SU-DHL-6 (cell line): ENCODE measurements around the gene ZNF71.

Experiments used
- H2AFZ ChIP-seq: fragments of 200-600 bp; sonication (generic); 2 replicates; pipeline ENCODE4 v1.6.1; 2014; ENCODE audit warnings: low read depth, mild to moderate bottlenecking, moderate library complexity, mixed read lengths, antibody characterized with exemption, low read length; ENCODE audit not compliant: severe bottlenecking
- H3F3A ChIP-seq: fragments of 200-600 bp; shearing (Covaris generic); 2 replicates; pipeline ENCODE4 v1.6.0; 2016; ENCODE audit warnings: antibody characterized with exemption, mild to moderate bottlenecking; ENCODE audit not compliant: insufficient read depth
- H3K27ac ChIP-seq: fragments of 200-600 bp; sonication (generic); 2 replicates; pipeline ENCODE4 v1.5.1; 2016; ENCODE audit warnings: low read depth, mild to moderate bottlenecking, low read length, moderate library complexity, mixed read lengths
- H3K27me3 ChIP-seq: fragments of 200-600 bp; sonication (generic), shearing (Covaris generic); 2 replicates; pipeline ENCODE4 v1.6.0; 2014; ENCODE audit warnings: mild to moderate bottlenecking, low read length
- H3K36me3 ChIP-seq: fragments of 200-600 bp; sonication (generic); 2 replicates; pipeline ENCODE4 v1.6.1; 2014; ENCODE audit warnings: mild to moderate bottlenecking, low read length, mixed read lengths
- H3K4me2 ChIP-seq: fragments of 300-600, 200-600 bp; shearing (Covaris generic), sonication (generic); 2 replicates; pipeline ENCODE4 v1.6.0; 2014; ENCODE audit warnings: low read length, low read depth, mild to moderate bottlenecking; ENCODE audit not compliant: poor library complexity, severe bottlenecking
- H3K4me3 ChIP-seq: fragments of 200-600 bp; sonication (generic); 2 replicates; pipeline ENCODE4 v1.5.1; 2014; ENCODE audit warnings: antibody characterized with exemption, low read length, mild to moderate bottlenecking, mixed read lengths; ENCODE audit not compliant: insufficient read depth, poor library complexity, severe bottlenecking
- H3K79me2 ChIP-seq: fragments of 200-600 bp; sonication (generic); 2 replicates; pipeline ENCODE4 v1.6.1; 2014; ENCODE audit warnings: mild to moderate bottlenecking, low read length, moderate library complexity; ENCODE audit not compliant: insufficient read depth
- H3K9ac ChIP-seq: fragments of 200-600 bp; sonication (generic); 2 replicates; pipeline ENCODE4 v1.7.0; 2014; ENCODE audit warnings: mild to moderate bottlenecking, low read length
- H3K9me2 ChIP-seq: fragments of 200-600 bp; sonication (generic); replicated peaks from 2 replicates; pipeline ENCODE4 v1.6.1; 2014; ENCODE audit warnings: low read length; ENCODE audit not compliant: insufficient read depth
- H3K9me3 ChIP-seq: fragments of 200-600 bp; sonication (generic); 2 replicates; pipeline ENCODE4 v1.6.1; 2014; ENCODE audit warnings: low read length, mixed read lengths; ENCODE audit not compliant: insufficient read depth
- H4K20me1 ChIP-seq: fragments of 200-600 bp; sonication (generic); 2 replicates; pipeline ENCODE4 v1.6.1; 2014; ENCODE audit warnings: low read depth, mild to moderate bottlenecking, antibody characterized with exemption, low read length, moderate library complexity, mixed read lengths
- CTCF ChIP-seq: fragments of 200-600 bp; sonication (generic); IDR thresholded peaks from one replicate; pipeline ENCODE4 v1.5.1; 2017; ENCODE audit warnings: antibody characterized with exemption, mild to moderate bottlenecking, low read length, moderate library complexity; ENCODE audit not compliant: insufficient read depth, poor library complexity, severe bottlenecking
- EZH2phosphoT487 ChIP-seq: fragments of 200-600 bp; sonication (generic), shearing (Covaris generic); conservative IDR thresholded peaks from 2 replicates; pipeline ENCODE4 v1.6.1; 2018; ENCODE audit warnings: mild to moderate bottlenecking, antibody characterized with exemption, low read length, moderate library complexity, mixed read lengths

Gene ZNF71

DNA sequence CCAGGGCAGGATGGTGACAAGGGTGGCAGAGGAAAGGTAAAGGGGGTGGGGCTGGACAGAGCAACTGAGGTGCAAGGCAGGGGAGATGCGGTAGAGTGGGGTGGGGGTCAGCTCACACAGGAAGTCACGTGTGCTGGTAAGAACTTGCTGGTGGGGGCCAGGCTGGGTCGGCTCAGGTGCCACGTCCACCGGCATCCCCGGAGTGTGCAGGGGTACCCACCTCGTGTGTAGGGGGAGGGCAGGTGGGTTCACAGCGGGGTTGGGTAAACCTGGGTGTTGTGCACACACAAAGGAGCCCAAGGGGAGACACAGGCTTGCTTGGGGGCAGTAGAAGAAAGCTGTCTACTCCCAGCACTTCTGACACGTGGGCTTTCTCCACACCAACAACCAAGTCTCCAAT, 73.6 kb downstream of the ZNF71 start:
- H3K79me2 ChIP-seq = no peaks in the 10 kb centered on the region
- no peak overlapping the region for H3K27ac ChIP-seq
- TF ChIP-seq CTCF = no peak
- TF ChIP-seq EZH2phosphoT487 = no peak
- H3F3A ChIP-seq = no peaks in the 10 kb centered on the region
- H4K20me1 ChIP-seq = no peaks in the 10 kb centered on the region
- H3K9me3 ChIP-seq = no peaks in the 10 kb centered on the region
- H3K27me3 ChIP-seq = no peaks in the 10 kb centered on the region
- H3K9me2 ChIP-seq = no peaks in the 10 kb centered on the region
- no peak overlapping the region for H3K4me2 ChIP-seq
- no peak overlapping the region for H2AFZ ChIP-seq
- H3K4me3 ChIP-seq = no peak overlapping the region
- H3K9ac ChIP-seq = no peak overlapping the region
- H3K36me3 ChIP-seq = no peaks in the 10 kb centered on the region

- no peak for TF ChIP-seq CTCF
- no peak for TF ChIP-seq EZH2phosphoT487
- Histone ChIP-seq H3K36me3 (no peaks in the 10 kb centered on the region), H3K9me2 (no peaks in the 10 kb centered on the region), H3F3A (no peaks in the 10 kb centered on the region), H3K9me3 (no peaks in the 10 kb centered on the region), H3K4me2 (no peak overlapping the region), H3K4me3 (no peak overlapping the region), H3K27ac (no peak overlapping the region), H2AFZ (no peak overlapping the region), H3K27me3 (no peaks in the 10 kb centered on the region), H3K9ac (no peak overlapping the region), H4K20me1 (no peaks in the 10 kb centered on the region), H3K79me2 (no peaks in the 10 kb centered on the region)
These were observed 75.4 kb downstream of the ZNF71 start for GRCh38 chr19:56670401-56670960.

GRCh38 chr19:56670961-56671612, 76.0 kb downstream of the ZNF71 start:
- H3K4me2 ChIP-seq = no peak overlapping the region
- TF ChIP-seq CTCF (no peak), EZH2phosphoT487 (no peak)
- no peaks in the 10 kb centered on the region for H3F3A ChIP-seq
- no peak overlapping the region for H3K4me3 ChIP-seq
- no peak overlapping the region for H3K27ac ChIP-seq
- H4K20me1 ChIP-seq = no peaks in the 10 kb centered on the region
- H3K9me3 ChIP-seq = no peaks in the 10 kb centered on the region
- no peak overlapping the region for H3K9ac ChIP-seq
- H3K27me3 ChIP-seq = no peaks in the 10 kb centered on the region
- no peaks in the 10 kb centered on the region for H3K36me3 ChIP-seq
- no peaks in the 10 kb centered on the region for H3K79me2 ChIP-seq
- H2AFZ ChIP-seq = no peak overlapping the region
- no peaks in the 10 kb centered on the region for H3K9me2 ChIP-seq
